IMR-90 (cell line): ENCODE measurements around the gene RNF213.

Experiments
- CEBPB ChIP-seq: IDR thresholded peaks from 2 replicates; pipeline ENCODE4 v1.6.1; 2012; ENCODE audit warnings: low read depth, low read length, improper control_type of control experiment
- CTCF ChIP-seq: conservative IDR thresholded peaks from 2 replicates; pipeline ENCODE4 v1.5.1; 2012; ENCODE audit warnings: mild to moderate bottlenecking, low read depth, low read length, improper control_type of control experiment
- MAFK ChIP-seq: IDR thresholded peaks from 2 replicates; pipeline ENCODE4 v1.6.1; 2012; ENCODE audit warnings: low read depth, low read length, improper control_type of control experiment
- MAZ ChIP-seq: IDR thresholded peaks from 2 replicates; pipeline ENCODE4 v1.6.1; 2012; ENCODE audit warnings: low read depth, mild to moderate bottlenecking, low read length, improper control_type of control experiment, moderate library complexity, borderline replicate concordance
- NFE2L2 ChIP-seq: fragments of 150-350 bp; IDR thresholded peaks from 2 replicates; pipeline ENCODE4 v1.6.1; 2016; ENCODE audit warnings: low read depth, mild to moderate bottlenecking, low read length
- POLR2A ChIP-seq: IDR thresholded peaks from 2 replicates; pipeline ENCODE4 v1.6.1; 2012; ENCODE audit warnings: mild to moderate bottlenecking, low read depth, low read length
- RCOR1 ChIP-seq: IDR thresholded peaks from 2 replicates; pipeline ENCODE4 v1.6.1; 2012; ENCODE audit warnings: mild to moderate bottlenecking, low read length, improper control_type of control experiment; ENCODE audit not compliant: insufficient replicate concordance

GRCh38 chr17:80337195-80337895 lies 76.7 kb downstream of the RNF213 start:
- no peak for TF ChIP-seq CTCF
- TF ChIP-seq POLR2A, result no peak
- no peak for TF ChIP-seq MAZ
- TF ChIP-seq CEBPB, result no peak
- TF ChIP-seq MAFK, result no peak
- TF ChIP-seq RCOR1, result no peak
- TF ChIP-seq NFE2L2, result no peak
